GM19035 (cell line): ENCODE data around the gene IMMT.
"Not testable (repeated sequence)": the region's sequence is repeated elsewhere in the genome, so short reads cannot be mapped to it uniquely, and the experiment has no call there.

ENCODE experiments used
- ATAC-seq: cut with Tn5 transposase; IDR thresholded peaks from one replicate; pipeline ENCODE4 v1.9.1; 2021; ENCODE audit not compliant: unreplicated experiment

IMMT gene

GRCh38 chr2:86195055-86195807 lies at the start of gene IMMT:
Gene IMMT, minus strand, starts transcription at chr2:86195462. Its CDS starts 80 bp downstream, at chr2:86195382.
- ATAC-seq, result peak; percentile 87

GRCh38 chr2:86244781-86245180 lies 49.5 kb upstream of the IMMT start:
- ATAC-seq, result not testable (repeated sequence)

DNA sequence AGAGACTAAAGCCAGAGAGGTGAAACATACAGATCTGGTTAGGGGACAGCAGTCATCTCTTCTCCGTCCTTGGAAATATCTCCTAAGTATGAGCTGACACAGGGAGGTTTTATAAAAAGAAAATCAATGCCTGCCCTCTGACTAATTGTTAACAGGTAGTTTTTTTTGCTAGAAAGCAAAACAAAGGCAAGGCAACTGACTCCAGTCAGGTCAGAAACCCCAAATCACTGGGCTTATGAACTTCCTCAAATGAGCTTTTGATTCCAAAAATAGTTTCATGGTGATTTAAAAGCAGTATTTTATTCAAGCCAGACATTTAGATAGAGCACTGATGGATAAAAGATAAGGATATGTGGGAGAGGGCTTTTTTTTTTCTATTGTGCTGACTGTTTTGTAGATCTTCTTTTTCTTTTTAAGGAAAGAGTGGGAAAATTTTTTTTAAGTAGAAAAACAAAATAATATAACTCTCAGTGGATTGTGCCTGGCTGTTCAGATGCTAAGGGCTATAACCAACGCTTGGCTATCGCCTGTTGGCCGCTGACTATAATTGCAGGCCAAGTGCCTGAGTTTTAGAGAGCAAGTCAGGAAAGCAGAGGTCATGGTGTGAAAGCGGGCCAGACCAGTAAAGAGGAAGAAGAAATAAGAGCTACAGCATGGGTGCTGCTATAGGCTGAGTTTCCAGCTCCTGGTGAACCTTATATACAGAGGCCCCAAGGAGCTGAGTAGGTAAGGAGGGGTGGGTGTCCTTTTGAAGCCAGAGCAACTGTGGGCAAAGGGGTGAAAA lies 48.9 kb upstream of the IMMT start:
- no peak for ATAC-seq

- ATAC-seq, result no peak
Observed at GRCh38 chr2:86243272-86243671, 48.0 kb upstream of the IMMT start.

GRCh38 chr2:86241611-86242010 lies 46.3 kb upstream of the IMMT start:
- no peak for ATAC-seq

GRCh38 chr2:86240251-86240650 lies 45.0 kb upstream of the IMMT start:
- ATAC-seq, result no peak

- no peak for ATAC-seq
Observed at GRCh38 chr2:86239745-86240144, 44.5 kb upstream of the IMMT start.

DNA sequence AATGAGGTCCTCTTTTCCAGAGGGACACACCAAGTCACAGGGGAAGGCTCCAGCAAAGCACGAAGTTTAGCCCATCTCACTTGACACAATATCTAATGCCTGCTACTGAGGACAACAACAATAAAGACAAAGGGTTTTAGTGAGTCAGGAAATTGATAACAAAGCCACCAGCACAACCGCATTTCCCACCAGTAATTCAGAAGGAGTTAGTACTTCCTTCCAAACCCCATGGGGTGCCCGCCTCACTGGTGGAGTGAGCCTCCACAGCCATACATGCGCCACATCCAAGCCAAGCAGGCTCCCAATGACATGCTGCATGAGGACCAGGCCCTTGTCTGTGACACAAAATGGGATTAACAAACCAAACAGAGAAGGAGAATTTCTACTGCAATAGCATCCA lies 44.1 kb upstream of the IMMT start:
- no peak for ATAC-seq

DNA sequence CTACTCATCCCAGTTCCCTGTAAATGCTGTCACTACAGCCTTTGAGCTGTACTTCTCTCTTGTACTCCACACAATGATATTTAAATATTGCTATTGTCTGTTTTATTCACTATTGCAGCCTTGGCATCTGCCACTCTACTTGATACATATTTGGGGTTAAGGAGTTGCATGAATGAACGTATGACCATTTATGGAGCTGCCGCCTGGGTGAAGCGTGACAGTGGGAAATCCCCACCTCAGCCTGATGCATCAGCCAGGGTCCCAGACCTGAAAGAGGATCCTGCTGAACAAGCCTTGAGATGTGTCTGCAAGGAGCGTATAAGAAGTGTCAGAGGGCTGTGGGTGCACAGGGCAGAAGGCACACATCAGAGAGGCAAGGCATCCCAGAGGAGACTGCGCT lies 43.1 kb upstream of the IMMT start:
- ATAC-seq, result peak; percentile 90

- no peak for ATAC-seq
Observed at GRCh38 chr2:86237172-86237571, 41.9 kb upstream of the IMMT start.

DNA sequence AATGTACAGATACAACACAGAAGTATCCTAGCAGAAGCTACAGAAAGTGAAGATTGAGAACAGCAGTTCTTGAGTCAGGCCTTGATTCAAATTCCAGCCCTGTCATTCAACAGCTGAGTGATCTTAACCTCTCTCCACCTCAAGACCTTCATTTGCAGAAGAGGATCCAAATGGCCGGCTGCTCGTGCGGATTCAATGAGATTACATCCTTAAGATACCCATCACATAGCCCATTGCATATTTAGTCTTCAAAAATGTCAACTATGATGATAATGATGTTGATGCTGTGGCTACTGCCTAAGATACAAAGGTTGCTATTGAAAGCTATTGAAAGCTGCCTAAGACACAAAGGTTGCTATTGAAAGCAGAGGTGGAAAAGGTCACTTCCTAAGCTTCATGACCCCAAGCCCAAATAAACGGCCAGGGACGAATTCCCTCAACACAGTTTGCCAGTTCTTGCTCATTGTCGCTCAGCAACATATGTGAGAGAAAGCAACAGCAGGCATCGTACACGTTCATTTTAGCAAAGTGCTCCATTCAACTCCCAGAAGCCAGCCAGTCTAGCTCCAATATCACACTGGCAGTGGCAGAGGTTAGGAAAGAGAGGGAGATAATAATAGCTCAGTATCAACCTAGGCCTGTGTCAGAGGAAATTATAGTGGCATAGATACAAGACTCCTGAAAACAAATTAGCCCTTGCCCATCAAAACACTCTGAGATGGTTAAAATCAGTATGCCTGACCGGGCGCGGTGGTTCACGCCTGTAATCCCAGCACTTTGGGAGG lies 40.1 kb upstream of the IMMT start:
- ATAC-seq, result no peak

DNA sequence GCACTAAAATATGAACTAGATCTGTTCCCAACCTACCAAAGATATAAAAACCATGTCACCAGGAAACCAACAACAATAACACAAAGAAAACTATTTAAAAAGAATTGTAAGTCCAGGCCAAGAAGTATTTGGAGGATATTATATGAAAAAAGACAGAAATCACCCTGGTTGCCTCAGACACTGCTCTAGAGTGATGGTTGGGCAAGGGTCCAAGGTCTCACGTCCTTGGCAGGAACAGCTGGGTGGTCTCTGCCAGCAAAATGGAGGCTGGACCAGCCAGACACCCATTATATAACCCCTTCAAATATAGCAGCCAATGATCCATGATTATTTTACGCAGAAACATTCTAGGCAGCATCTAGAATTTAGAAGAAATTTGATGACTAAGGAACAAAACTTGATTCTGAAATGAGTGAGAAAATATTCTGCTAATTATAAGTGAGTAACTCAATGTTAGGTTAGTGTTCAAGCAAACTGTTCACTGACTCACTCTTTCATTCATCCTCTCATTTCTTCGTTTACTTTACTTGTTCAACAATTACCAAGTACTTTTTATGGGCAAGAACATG lies 39.4 kb upstream of the IMMT start:
- ATAC-seq, result no peak

- no peak for ATAC-seq
Observed at GRCh38 chr2:86233436-86233835, 38.2 kb upstream of the IMMT start.

DNA sequence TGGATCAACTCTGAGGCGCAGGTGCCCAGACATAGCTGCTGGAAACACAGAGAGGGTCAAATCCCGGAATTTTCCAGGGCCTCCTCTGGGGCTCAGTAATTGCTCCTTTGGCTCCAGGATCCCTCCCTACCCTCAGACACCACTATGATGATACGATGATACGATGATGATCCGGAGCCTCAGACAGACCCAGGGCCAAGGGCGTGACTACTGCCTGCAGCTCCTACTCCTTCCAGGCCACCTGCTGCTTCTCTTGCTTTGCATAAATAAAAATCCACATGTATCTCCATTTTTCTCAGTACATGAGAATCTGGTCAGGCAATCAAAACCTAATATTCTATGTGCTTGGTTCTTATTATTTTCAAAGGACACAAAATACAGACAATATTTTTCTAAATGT lies 37.6 kb upstream of the IMMT start:
- ATAC-seq, result no peak

- no peak for ATAC-seq
Observed at GRCh38 chr2:86232373-86232784, 37.1 kb upstream of the IMMT start.

- ATAC-seq, result no peak
Observed at GRCh38 chr2:86231680-86232372, 36.6 kb upstream of the IMMT start.

- ATAC-seq, result no peak
Observed at GRCh38 chr2:86230961-86231360, 35.7 kb upstream of the IMMT start.

GRCh38 chr2:86229221-86229620 lies 34.0 kb upstream of the IMMT start:
- ATAC-seq, result no peak

DNA sequence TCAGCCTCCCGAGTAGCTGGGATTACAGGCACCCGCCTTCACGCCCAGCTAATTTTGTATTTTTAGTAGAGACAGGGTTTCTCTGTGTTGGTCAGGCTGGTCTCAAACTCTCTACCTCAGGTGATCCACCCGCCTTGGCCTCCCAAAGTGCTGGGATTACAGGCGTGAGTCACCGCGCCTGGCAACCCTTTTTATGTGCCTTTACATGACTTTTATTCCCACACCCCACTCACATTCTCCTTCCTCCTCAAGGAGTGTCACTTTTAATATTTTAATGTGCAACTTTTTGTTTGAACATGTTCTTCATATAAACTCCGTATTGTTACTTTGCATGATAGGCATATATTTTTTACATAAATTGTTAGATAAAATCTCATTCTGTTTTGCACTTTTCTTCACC lies 33.3 kb upstream of the IMMT start:
- ATAC-seq, result not testable (repeated sequence)

- ATAC-seq, result no peak
Observed at GRCh38 chr2:86227685-86228084, 32.4 kb upstream of the IMMT start.
